H1 (cell line): Measurements from ENCODE around the gene DDX5. TPM values are rescaled to one million over a fixed set of nuclear protein-coding genes. Genes with fewer than 3 reads are reported as not detected.
"Not testable (repeated sequence)": the region's sequence is repeated elsewhere in the genome, so short reads cannot be mapped to it uniquely, and the experiment has no call there.

Source experiments
- CTCF ChIA-PET: fragments of 300-600 bp; sonication (Branson Sonifier 250); formaldehyde crosslinking; loops from one replicate; lab custom pipeline; 2021; ENCODE audit not compliant: partially characterized antibody; lab: Charles Lee
- POLR2A ChIA-PET: fragments of 300-600 bp; sonication (Branson Sonifier 250); formaldehyde crosslinking; loops from one replicate; lab custom pipeline; 2021; ENCODE audit warnings: inconsistent platforms; ENCODE audit not compliant: partially characterized antibody; lab: Charles Lee
- DNase-seq, 2 experiments: peaks; one replicate each; pipeline versions ENCODE4 v3.0.0 to v3.0.0-alpha.2; 2010 to 2022; ENCODE audit warnings: low spot score in 2 of 2, low read depth in 1 of 2, mixed read lengths in 1 of 2
- FAIRE-seq: peaks from 2 replicates; lab custom pipeline; 2011; peaks lifted over from hg19 to GRCh38; lab: Jason Lieb, UNC
- H2AFZ ChIP-seq: 2 replicates; pipeline ENCODE4 v1.8.1; 2012; ENCODE audit warnings: low read length, inconsistent platforms
- H2AK5ac ChIP-seq: 2 replicates; pipeline ENCODE4 v1.6.1; 2013; ENCODE audit warnings: low read depth, low read length
- H2BK120ac ChIP-seq: replicated peaks from 2 replicates; pipeline ENCODE3; 2013; ENCODE audit warnings: low read depth, low read length, inconsistent platforms
- H2BK12ac ChIP-seq: 2 replicates; pipeline ENCODE4 v1.6.1; 2013; ENCODE audit warnings: low read depth, low read length
- H2BK15ac ChIP-seq: 2 replicates; pipeline ENCODE4 v1.6.1; 2013; ENCODE audit warnings: low read length
- H2BK20ac ChIP-seq: 2 replicates; pipeline ENCODE4 v1.6.1; 2013; ENCODE audit warnings: low read length
- H2BK5ac ChIP-seq: 2 replicates; pipeline ENCODE4 v1.6.1; 2013; ENCODE audit warnings: low read depth, low read length
- H3K14ac ChIP-seq: 2 replicates; pipeline ENCODE4 v1.6.1; 2013; ENCODE audit warnings: inconsistent platforms; ENCODE audit not compliant: insufficient read length
- H3K18ac ChIP-seq: 2 replicates; pipeline ENCODE4 v1.6.1; 2013; ENCODE audit warnings: low read length; ENCODE audit errors: extremely low read depth
- H3K23ac ChIP-seq: 2 replicates; pipeline ENCODE4 v1.6.1; 2013; ENCODE audit warnings: inconsistent platforms; ENCODE audit not compliant: insufficient read length
- H3K23me2 ChIP-seq: 2 replicates; pipeline ENCODE4 v1.6.1; 2013; ENCODE audit warnings: low read depth, low read length
- H3K27ac ChIP-seq: 2 replicates; pipeline ENCODE4 v1.6.1; 2011; ENCODE audit warnings: low read depth, low read length, inconsistent platforms
- H3K27me3 ChIP-seq, 4 experiments: replicated peaks in 1 of 4; 1 replicate in 1 of 4; 2 replicates in 3 of 4; pipeline versions ENCODE4 v1.6.1 to v1.8.1; 2011 to 2013; ENCODE audit warnings: low read length in 3 of 4, mild to moderate bottlenecking in 3 of 4, inconsistent platforms in 2 of 4, mixed read lengths in 2 of 4, moderate library complexity in 1 of 4; ENCODE audit not compliant: control insufficient read depth in 3 of 4, insufficient read depth in 3 of 4; ENCODE audit errors: extremely low read depth in 1 of 4
- H3K36me3 ChIP-seq, 4 experiments: 2 replicates each; pipeline versions ENCODE4 v1.6.1 to v1.8.1; 2011 to 2013; ENCODE audit warnings: mild to moderate bottlenecking in 4 of 4, low read length in 3 of 4, moderate library complexity in 2 of 4, control low read depth in 1 of 4, inconsistent platforms in 1 of 4; ENCODE audit not compliant: insufficient read depth in 4 of 4, control insufficient read depth in 2 of 4
- H3K4ac ChIP-seq: replicated peaks from 2 replicates; pipeline ENCODE3; 2013; ENCODE audit warnings: low read length, low read depth, mixed read lengths, inconsistent platforms; ENCODE audit not compliant: insufficient read length
- H3K4me1 ChIP-seq, 4 experiments: replicated peaks in 1 of 4; 1 replicate in 1 of 4; 2 replicates in 3 of 4; pipeline versions ENCODE4 v1.6.1 to v1.8.1; 2011 to 2013; ENCODE audit warnings: low read length in 3 of 4, inconsistent platforms in 2 of 4, mixed read lengths in 1 of 4; ENCODE audit not compliant: insufficient read depth in 4 of 4, control insufficient read depth in 3 of 4
- H3K4me2 ChIP-seq, 2 experiments: 2 replicates each; pipeline versions ENCODE4 v1.6.1 to v1.8.1; 2011 to 2013; ENCODE audit warnings: low read depth in 2 of 2, low read length in 2 of 2, control low read depth in 1 of 2, inconsistent platforms in 1 of 2, mild to moderate bottlenecking in 1 of 2; ENCODE audit not compliant: insufficient read depth in 1 of 2
- H3K4me3 ChIP-seq, 4 experiments: fragments of 200-600, 300-600 bp in 1 of 4; sonication (generic), shearing (Covaris generic), sonication (Bioruptor Twin) in 1 of 4; 2 replicates each; pipeline versions ENCODE4 v1.5.1 to v1.8.1; 2011 to 2016; ENCODE audit warnings: low read length in 4 of 4, low read depth in 3 of 4, control low read depth in 2 of 4, inconsistent platforms in 2 of 4, mild to moderate bottlenecking in 2 of 4, mixed read lengths in 1 of 4, moderate library complexity in 1 of 4; ENCODE audit not compliant: insufficient read depth in 2 of 4; ENCODE audit errors: extremely low read depth in 1 of 4
- H3K56ac ChIP-seq: replicated peaks from 2 replicates; pipeline ENCODE3; 2013; ENCODE audit warnings: low read depth, mild to moderate bottlenecking, mixed read lengths, low read length, inconsistent platforms; ENCODE audit not compliant: insufficient read length
- H3K79me1 ChIP-seq: 2 replicates; pipeline ENCODE4 v1.6.1; 2013; ENCODE audit warnings: low read depth, low read length, control low read depth
- H3K79me2 ChIP-seq, 2 experiments: 2 replicates each; pipeline versions ENCODE4 v1.6.1 to v1.8.1; 2012 to 2013; ENCODE audit warnings: low read length in 2 of 2, mild to moderate bottlenecking in 2 of 2, inconsistent platforms in 1 of 2; ENCODE audit not compliant: insufficient read depth in 2 of 2, control insufficient read depth in 1 of 2
- H3K9ac ChIP-seq, 4 experiments: replicated peaks in 1 of 4; 1 replicate in 1 of 4; 2 replicates in 3 of 4; pipeline versions ENCODE4 v1.6.1 to v1.8.1; 2011 to 2013; ENCODE audit warnings: low read depth in 3 of 4, low read length in 3 of 4, control low read depth in 2 of 4, mild to moderate bottlenecking in 2 of 4, moderate library complexity in 2 of 4, inconsistent platforms in 1 of 4; ENCODE audit errors: extremely low read depth in 1 of 4
- H3K9me3 ChIP-seq, 2 experiments: 2 replicates each; pipeline versions ENCODE4 v1.6.1 to v1.8.1; 2012 to 2013; ENCODE audit warnings: mild to moderate bottlenecking in 2 of 2, moderate library complexity in 2 of 2, control low read depth in 1 of 2, inconsistent platforms in 1 of 2, low read depth in 1 of 2, low read length in 1 of 2, mixed read lengths in 1 of 2; ENCODE audit not compliant: insufficient read depth in 2 of 2
- H4K20me1 ChIP-seq, 2 experiments: replicated peaks in 1 of 2; 2 replicates each; pipeline versions ENCODE3 to v1.8.1; 2011 to 2013; ENCODE audit warnings: inconsistent platforms in 2 of 2, low read length in 2 of 2, mild to moderate bottlenecking in 1 of 2; ENCODE audit not compliant: insufficient read depth in 2 of 2, control insufficient read depth in 1 of 2
- H4K5ac ChIP-seq: 2 replicates; pipeline ENCODE4 v1.6.1; 2013; ENCODE audit warnings: low read length, low read depth, mixed read lengths, inconsistent platforms; ENCODE audit not compliant: insufficient read length
- H4K8ac ChIP-seq: 2 replicates; pipeline ENCODE4 v1.8.0; 2013; ENCODE audit warnings: mild to moderate bottlenecking, moderate library complexity, low read length, inconsistent platforms; ENCODE audit not compliant: insufficient read depth; ENCODE audit errors: extremely low read depth
- H4K91ac ChIP-seq: replicated peaks from 2 replicates; pipeline ENCODE3; 2013; ENCODE audit warnings: low read length, mixed read lengths, inconsistent platforms; ENCODE audit not compliant: insufficient read length
- WGBS, 2 experiments: shearing (Covaris generic) in 1 of 2; methylation state at CpG; one replicate each; pipeline versions ENCODE4 v1.1.6 to v1.1.7; 2013 to 2015; ENCODE audit warnings: low lambda C conversion rate in 2 of 2, mixed read lengths in 2 of 2, inconsistent platforms in 1 of 2, low coverage in 1 of 2, missing lambda C conversion rate in 1 of 2; ENCODE audit not compliant: insufficient replicate concordance in 2 of 2, insufficient coverage in 1 of 2, insufficient read length in 1 of 2; ENCODE audit errors: extremely low coverage in 1 of 2, missing lambda C conversion rate in 1 of 2; 5-methylcytosine and 5-hydroxymethylcytosine counted together
- polyA plus RNA-seq, 7 experiments: library from polyadenylated mRNA; depleted of rRNA in 3 of 7; stranded (reverse) in 5 of 7; unstranded in 2 of 7; fragments of >200 nt in 5 of 7; fragments of 200-250 nt in 2 of 7; gene quantifications; 1 replicate in 5 of 7; 2 replicates in 1 of 7; 4 replicates in 1 of 7; pipeline versions ENCODE4 v1.2.1 to v1.2.3, GENCODE V29; 2011 to 2013; ENCODE audit warnings: missing spikeins in 2 of 7, mixed read lengths in 2 of 7
- total RNA-seq: library from RNA; stranded (reverse); fragmentation: NEBNext Ultra II Directional; extraction: Animal tissue kit (Norgen Biotek cat#: 25700); gene quantifications from 2 replicates; pipeline ENCODE4 v1.2.1, GENCODE V29; 2021

The DDX5 gene
- total and polyA plus RNA-seq, 2 of the 8 experiments (the other 6 are each of a cell fraction or from before 2014, with no cell fraction given): 572 to 591 TPM

DNA sequence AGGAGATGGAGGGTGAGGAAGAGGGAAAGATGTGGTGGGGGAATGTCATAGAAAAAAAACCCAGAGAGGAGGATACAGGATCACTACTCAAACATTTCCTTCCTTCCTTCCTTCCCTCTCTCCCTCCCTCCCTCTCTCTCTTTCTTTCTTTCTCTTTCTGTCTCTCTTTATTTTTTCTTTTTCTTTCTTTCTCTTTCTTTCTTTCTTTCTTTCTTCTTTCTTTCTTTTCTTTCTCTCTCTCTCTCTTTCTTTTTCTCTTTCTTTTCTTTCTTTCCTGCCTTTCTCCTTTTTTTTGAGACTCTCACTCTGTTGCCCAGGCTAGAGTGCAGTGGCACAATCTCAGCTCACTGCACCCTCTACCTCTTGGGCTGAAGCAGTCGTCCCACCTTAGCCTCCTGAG lies 39.3 kb downstream of the DDX5 start:
- not testable (repeated sequence) for H3K9ac ChIP-seq, H3K36me3 ChIP-seq, H3K4me3 ChIP-seq, H3K4me1 ChIP-seq, H3K14ac ChIP-seq, H3K79me1 ChIP-seq, H2AK5ac ChIP-seq, H3K27me3 ChIP-seq, H2BK20ac ChIP-seq, H4K20me1 ChIP-seq, H3K79me2 ChIP-seq, DNase-seq, H3K18ac ChIP-seq, H3K56ac ChIP-seq, H4K5ac ChIP-seq, H2BK15ac ChIP-seq, FAIRE-seq, H2BK12ac ChIP-seq, H3K4me2 ChIP-seq, H3K4ac ChIP-seq, H3K23ac ChIP-seq, H4K8ac ChIP-seq, H3K27ac ChIP-seq, H2BK5ac ChIP-seq, H2AFZ ChIP-seq, H2BK120ac ChIP-seq, H3K23me2 ChIP-seq, H4K91ac ChIP-seq, H3K9me3 ChIP-seq
- 89% methylated on average over 1 of the region's 1 CpG; no CpG with 5 or more reads in 1 of the 2 experiments for WGBS, 2 experiments
- ChIA-PET POLR2A (interaction anchor here (0.6 to 2.2 kb wide), 3 partner anchors 31 to 38 kb away, joined by 3 to 6 read pairs (median 3); no protein-coding TSS in a partner anchor), CTCF (interaction anchor here (0.6 to 0.9 kb wide), 3 partner anchors 16 to 47 kb away, joined by 3 to 5 read pairs (median 4); no protein-coding TSS in a partner anchor)
